ENCODE data around the gene MKX. TPM values are rescaled to one million over a fixed set of nuclear protein-coding genes. Genes with fewer than 3 reads are reported as not detected.

The MKX gene
- total RNA-seq, 1 donor from 2014 or later: 0.29 TPM

DNA sequence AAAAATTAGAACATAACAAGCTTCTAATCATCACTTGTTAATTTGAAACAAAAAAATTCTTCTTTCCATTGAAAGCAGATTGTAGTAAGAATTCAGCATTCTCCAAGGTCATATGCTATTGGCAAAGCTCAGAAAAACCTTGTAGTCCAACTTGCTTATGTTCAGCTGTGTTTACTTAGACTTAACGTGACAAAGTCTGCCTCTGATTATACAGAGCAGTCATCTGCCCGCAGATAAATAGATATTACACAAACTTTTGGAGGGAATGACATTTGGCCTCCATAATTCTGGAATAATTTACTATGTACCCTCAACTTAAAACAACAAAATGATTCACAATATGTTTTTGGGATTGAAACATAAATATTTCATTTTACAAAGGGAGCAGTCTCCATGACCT, 45.8 kb downstream of the MKX start:
- Mint-ChIP-seq H3K4me1 (ENCODE audit: unreplicated experiment) (peaks cover 7% of the 10 kb centered on the region), H3K27me3 (no peaks in the 10 kb centered on the region), H3K27ac (no peak overlapping the region), H3K4me3 (no peak overlapping the region), H3K9me3 (no peaks in the 10 kb centered on the region), H3K36me3 (no peaks in the 10 kb centered on the region)
- no peak for TF ChIP-seq CTCF (conservative IDR thresholded peaks at IDR 0.05)
- DNase-seq (ENCODE audit: extremely low spot score, unreplicated experiment): no peak

DNA sequence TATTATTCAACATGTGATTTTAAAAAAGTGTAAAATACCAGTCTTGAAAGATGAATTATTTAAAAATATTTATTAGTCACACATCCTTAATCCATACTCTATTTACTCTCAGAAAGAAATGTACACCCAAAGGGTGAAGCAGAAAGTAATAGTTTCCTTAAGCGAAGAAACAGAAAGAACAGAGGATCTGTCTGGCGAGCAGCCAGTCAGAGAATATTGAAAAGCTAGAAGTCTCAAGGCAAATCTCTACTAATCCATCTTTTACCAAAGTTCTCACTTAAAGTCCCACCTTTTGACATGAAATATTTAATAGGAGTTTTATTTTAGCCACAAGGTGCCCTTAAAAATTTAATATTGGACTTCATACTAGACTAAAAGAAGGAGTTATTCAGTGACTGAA, 46.7 kb downstream of the MKX start:
- H3K36me3 Mint-ChIP-seq: no peaks in the 10 kb centered on the region
- DNase-seq (ENCODE audit: extremely low spot score, unreplicated experiment): no peak
- H3K4me3 Mint-ChIP-seq: no peak overlapping the region
- peaks cover 7% of the 10 kb centered on the region for H3K4me1 Mint-ChIP-seq (ENCODE audit: unreplicated experiment)
- H3K27me3 Mint-ChIP-seq: no peaks in the 10 kb centered on the region
- no peak for TF ChIP-seq CTCF (conservative IDR thresholded peaks at IDR 0.05)
- H3K9me3 Mint-ChIP-seq: no peaks in the 10 kb centered on the region
- H3K27ac Mint-ChIP-seq: no peak overlapping the region

- no peaks in the 10 kb centered on the region for H3K27me3 Mint-ChIP-seq
- no peaks in the 10 kb centered on the region for H3K36me3 Mint-ChIP-seq
- no peak for TF ChIP-seq CTCF (conservative IDR thresholded peaks at IDR 0.05)
- H3K9me3 Mint-ChIP-seq: no peaks in the 10 kb centered on the region
- H3K4me3 Mint-ChIP-seq: no peak overlapping the region
- no peak overlapping the region for H3K27ac Mint-ChIP-seq
- H3K4me1 Mint-ChIP-seq (ENCODE audit: unreplicated experiment): no peaks in the 10 kb centered on the region
- DNase-seq (ENCODE audit: extremely low spot score, unreplicated experiment): no peak
Measured at GRCh38 chr10:27696466-27696865, 49.2 kb downstream of the MKX start.

GRCh38 chr10:27695706-27696105, 49.9 kb downstream of the MKX start:
- no peak overlapping the region for H3K4me3 Mint-ChIP-seq
- no peak overlapping the region for H3K27ac Mint-ChIP-seq
- H3K9me3 Mint-ChIP-seq: peaks cover 4% of the 10 kb centered on the region
- TF ChIP-seq CTCF (conservative IDR thresholded peaks at IDR 0.05): no peak
- no peaks in the 10 kb centered on the region for H3K4me1 Mint-ChIP-seq (ENCODE audit: unreplicated experiment)
- H3K27me3 Mint-ChIP-seq: no peaks in the 10 kb centered on the region
- no peaks in the 10 kb centered on the region for H3K36me3 Mint-ChIP-seq
- DNase-seq (ENCODE audit: extremely low spot score, unreplicated experiment): no peak

- Mint-ChIP-seq H3K27me3 (no peaks in the 10 kb centered on the region), H3K9me3 (peaks cover 6% of the 10 kb centered on the region), H3K4me1 (ENCODE audit: unreplicated experiment) (no peaks in the 10 kb centered on the region), H3K36me3 (no peaks in the 10 kb centered on the region), H3K27ac (no peak overlapping the region), H3K4me3 (no peak overlapping the region)
- DNase-seq (ENCODE audit: extremely low spot score, unreplicated experiment): no peak
- no peak for TF ChIP-seq CTCF (conservative IDR thresholded peaks at IDR 0.05)
Measured at GRCh38 chr10:27695088-27695487, 50.5 kb downstream of the MKX start.

GRCh38 chr10:27692663-27693062, 53.0 kb downstream of the MKX start:
- H3K27ac Mint-ChIP-seq: no peak overlapping the region
- H3K36me3 Mint-ChIP-seq: no peaks in the 10 kb centered on the region
- TF ChIP-seq CTCF (conservative IDR thresholded peaks at IDR 0.05): no peak

More at GRCh38 chr10:27692663-27693062, 53.0 kb downstream of the MKX start:
- H3K4me1 Mint-ChIP-seq (ENCODE audit: unreplicated experiment): no peaks in the 10 kb centered on the region
- H3K9me3 Mint-ChIP-seq: peaks cover 6% of the 10 kb centered on the region
- H3K4me3 Mint-ChIP-seq: no peak overlapping the region
- H3K27me3 Mint-ChIP-seq: no peaks in the 10 kb centered on the region
- DNase-seq (ENCODE audit: extremely low spot score, unreplicated experiment): no peak

Data from type B pancreatic cell (in vitro differentiated cells).